Neutrophil (primary cell): ENCODE data around the gene CEP170B.

Source experiments
- H3K27ac ChIP-seq: fragments of 200-600 bp; sonication (generic); 2 replicates; pipeline ENCODE4 v1.5.1; 2016; ENCODE audit warnings: mild to moderate bottlenecking, moderate library complexity
- H3K27me3 ChIP-seq: fragments of 200-600 bp; sonication (generic); 2 replicates; pipeline ENCODE4 v1.6.0; 2016; ENCODE audit warnings: mild to moderate bottlenecking
- H3K36me3 ChIP-seq: fragments of 200-600 bp; sonication (generic); 2 replicates; pipeline ENCODE4 v1.5.1; 2017
- H3K4me1 ChIP-seq, 2 experiments: fragments of 200-600 bp in 1 of 2; sonication (generic) in 1 of 2; 1 replicate in 1 of 2; 2 replicates in 1 of 2; pipeline versions ENCODE4 v1.5.1 to v1.6.1; 2013 to 2016; ENCODE audit warnings: low read depth in 1 of 2, low read length in 1 of 2, mild to moderate bottlenecking in 1 of 2, moderate library complexity in 1 of 2; ENCODE audit not compliant: control insufficient read depth in 1 of 2, insufficient read depth in 1 of 2
- H3K4me3 ChIP-seq, 2 experiments: fragments of 200-600 bp in 1 of 2; sonication (generic) in 1 of 2; 1 replicate in 1 of 2; 2 replicates in 1 of 2; pipeline ENCODE4 v1.5.1; 2013 to 2016; ENCODE audit warnings: low read depth in 1 of 2, low read length in 1 of 2, mild to moderate bottlenecking in 1 of 2, moderate library complexity in 1 of 2
- H3K9me3 ChIP-seq: fragments of 200-600 bp; sonication (generic); 2 replicates; pipeline ENCODE4 v1.5.1; 2016
- TF ChIP-seq, protein P1 (sequence below): fragments of 200-600 bp; sonication (generic); IDR thresholded peaks from 2 replicates; pipeline ENCODE4 v1.5.1; 2016; ENCODE audit warnings: antibody characterized with exemption

The CEP170B gene

DNA sequence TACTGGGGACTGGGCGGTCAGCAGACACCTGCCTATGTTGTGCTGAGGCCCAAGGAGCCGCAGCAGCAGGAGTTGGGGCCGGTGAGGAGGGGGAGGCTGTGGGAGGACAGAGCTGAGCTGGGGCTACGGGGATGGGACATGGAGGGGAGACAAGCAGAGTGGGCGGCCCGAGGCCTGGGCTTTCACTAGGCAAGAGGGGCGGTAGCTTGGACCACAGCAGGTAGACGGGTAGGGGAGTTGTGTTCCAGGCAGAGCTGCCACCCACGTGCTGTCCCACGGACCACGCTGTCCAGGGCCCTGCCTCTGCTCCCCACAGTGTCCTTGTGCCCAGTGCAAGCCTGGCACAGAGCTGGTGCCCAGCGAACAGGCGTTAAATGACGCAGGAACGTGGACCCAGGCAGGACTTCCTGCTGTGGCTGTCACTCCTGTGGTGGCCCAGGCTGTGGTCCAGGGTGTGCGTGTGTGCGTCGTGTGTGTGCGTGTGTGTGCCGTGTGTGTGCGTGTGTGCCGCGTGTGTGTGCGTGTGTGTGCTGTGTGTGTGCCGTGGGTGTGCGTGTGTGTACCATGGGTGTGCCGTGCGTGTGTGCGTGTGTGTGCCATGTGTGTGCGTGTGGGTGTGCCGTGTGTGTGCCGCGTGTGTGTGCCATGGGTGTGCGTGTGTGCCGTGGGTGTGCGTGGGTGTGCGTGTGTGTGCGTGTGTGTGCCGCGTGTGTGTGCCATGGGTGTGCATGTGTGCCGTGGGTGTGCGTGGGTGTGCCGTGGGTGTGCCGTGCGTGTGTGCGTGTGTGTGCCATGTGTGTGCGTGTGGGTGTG is 6.8 kb downstream of the CEP170B start:
- peaks cover 44% of the 10 kb centered on the region for H3K27me3 ChIP-seq
- no peaks in the 10 kb centered on the region for H3K9me3 ChIP-seq
- no peak overlapping the region for H3K27ac ChIP-seq
- H3K4me1 ChIP-seq: no peaks in the 10 kb centered on the region
- TF ChIP-seq, protein P1, sequence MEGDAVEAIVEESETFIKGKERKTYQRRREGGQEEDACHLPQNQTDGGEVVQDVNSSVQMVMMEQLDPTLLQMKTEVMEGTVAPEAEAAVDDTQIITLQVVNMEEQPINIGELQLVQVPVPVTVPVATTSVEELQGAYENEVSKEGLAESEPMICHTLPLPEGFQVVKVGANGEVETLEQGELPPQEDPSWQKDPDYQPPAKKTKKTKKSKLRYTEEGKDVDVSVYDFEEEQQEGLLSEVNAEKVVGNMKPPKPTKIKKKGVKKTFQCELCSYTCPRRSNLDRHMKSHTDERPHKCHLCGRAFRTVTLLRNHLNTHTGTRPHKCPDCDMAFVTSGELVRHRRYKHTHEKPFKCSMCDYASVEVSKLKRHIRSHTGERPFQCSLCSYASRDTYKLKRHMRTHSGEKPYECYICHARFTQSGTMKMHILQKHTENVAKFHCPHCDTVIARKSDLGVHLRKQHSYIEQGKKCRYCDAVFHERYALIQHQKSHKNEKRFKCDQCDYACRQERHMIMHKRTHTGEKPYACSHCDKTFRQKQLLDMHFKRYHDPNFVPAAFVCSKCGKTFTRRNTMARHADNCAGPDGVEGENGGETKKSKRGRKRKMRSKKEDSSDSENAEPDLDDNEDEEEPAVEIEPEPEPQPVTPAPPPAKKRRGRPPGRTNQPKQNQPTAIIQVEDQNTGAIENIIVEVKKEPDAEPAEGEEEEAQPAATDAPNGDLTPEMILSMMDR: no peak
- H3K36me3 ChIP-seq: no peaks in the 10 kb centered on the region
- no peak overlapping the region for H3K4me3 ChIP-seq

DNA sequence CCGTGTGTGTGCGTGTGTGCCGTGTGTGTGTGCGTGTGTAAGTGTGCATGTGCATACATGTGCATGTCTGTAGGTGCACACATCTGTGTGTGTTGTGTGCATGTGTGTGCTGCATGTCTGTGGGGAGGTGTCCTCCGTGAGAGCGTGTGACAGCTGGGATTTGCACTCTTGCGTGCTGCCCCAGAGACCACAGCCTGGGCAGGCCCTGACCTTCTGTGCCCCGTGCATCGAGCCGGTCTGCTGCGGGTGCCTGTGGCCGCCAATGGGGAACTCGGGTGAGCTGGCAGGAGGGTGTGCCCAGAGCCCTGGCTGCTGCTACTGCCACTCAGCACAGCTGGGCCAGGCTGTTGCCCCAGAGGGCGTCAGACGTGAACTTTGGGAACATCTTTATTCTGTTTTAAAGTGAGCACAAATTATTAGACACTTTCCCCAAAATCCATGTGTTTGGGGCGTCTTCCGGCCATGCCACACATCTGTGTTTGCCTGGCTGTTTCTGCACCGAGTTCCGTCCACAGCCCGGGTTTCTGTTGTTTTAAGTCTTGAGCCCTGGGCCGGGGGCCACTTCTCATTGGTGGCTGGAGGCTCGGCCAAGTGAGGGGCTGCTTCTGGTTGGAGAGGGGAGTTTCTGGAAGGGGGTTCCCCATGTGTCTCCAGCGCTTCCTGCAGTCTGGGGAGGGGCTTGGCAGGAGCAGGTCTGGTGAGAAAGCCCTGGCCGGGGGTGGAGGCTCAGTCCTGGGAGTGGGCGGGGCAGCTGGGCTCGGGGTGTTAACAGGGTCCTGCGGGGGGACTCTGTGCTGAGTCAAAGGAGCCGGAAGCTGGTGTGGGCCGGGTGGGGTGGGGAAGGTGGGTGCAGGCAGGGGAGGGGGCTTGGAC is 7.6 kb downstream of the CEP170B start:
- Histone ChIP-seq H3K4me3 (no peak overlapping the region), H3K27me3 (peaks cover 36% of the 10 kb centered on the region), H3K4me1 (no peaks in the 10 kb centered on the region), H3K36me3 (no peaks in the 10 kb centered on the region), H3K9me3 (no peaks in the 10 kb centered on the region), H3K27ac (no peak overlapping the region)
- TF ChIP-seq, protein P1: no peak

DNA sequence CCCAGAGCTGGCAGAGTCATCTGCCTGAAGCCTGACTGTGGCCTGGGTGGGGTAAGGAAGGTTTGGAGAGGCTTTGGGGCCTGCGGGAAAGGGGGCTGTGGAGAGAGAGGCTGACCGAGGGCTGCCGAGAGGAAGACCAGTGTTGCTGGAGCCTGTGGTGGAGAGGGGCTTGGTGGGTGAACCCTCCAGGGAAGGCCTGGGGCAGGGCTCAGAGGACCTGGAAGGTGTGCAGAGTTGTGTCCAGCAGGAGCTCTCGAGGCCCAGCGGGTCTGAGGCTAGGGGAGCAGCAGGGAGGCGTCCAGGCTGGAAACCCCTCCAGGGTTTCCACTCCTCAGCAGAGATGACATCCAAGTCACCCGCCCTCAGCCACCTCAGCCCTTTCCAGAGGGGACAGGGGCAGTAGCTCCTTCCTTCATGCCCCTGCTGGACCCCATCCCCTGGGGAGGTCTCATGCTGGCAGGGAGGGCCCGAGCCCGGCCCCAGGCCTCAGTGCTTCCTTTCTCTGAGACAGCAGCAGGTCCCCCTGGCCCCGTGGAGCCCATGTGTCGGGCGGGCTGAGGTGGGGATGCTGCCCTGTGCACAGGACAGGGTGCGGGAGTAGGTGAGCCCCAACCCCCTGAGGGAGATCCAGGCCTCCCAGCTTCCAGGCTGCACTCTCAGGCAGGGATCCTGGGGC is 8.4 kb downstream of the CEP170B start:
- TF ChIP-seq, protein P1: no peak
- H3K4me1 ChIP-seq: no peaks in the 10 kb centered on the region
- no peaks in the 10 kb centered on the region for H3K36me3 ChIP-seq

DNA sequence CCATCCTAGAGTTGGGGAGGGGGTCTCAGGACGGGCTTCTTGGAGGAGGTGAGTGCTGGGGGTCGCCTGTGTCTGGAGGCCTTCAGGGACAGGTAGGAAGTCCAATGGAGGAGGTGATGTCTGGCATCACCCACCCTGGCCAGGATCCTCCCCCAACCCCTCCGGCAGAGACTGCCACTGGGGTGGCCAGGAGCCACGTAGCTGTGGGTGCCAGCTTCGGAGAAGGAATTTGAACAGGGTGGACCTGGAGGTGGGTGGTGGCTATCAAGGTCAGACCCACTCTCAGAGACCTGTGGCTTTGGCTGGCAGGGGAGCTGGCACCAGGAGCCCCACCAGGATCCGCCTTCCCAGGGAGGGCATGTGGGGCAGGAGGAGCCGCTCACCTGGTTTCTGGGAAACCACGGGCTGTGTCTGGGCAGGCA is 9.1 kb downstream of the CEP170B start:
- TF ChIP-seq, protein P1: no peak
- no peak overlapping the region for H3K4me3 ChIP-seq
- H3K27me3 ChIP-seq: peaks cover 24% of the 10 kb centered on the region
- no peaks in the 10 kb centered on the region for H3K36me3 ChIP-seq
- no peak overlapping the region for H3K27ac ChIP-seq
- H3K9me3 ChIP-seq: no peaks in the 10 kb centered on the region
- H3K4me1 ChIP-seq: no peaks in the 10 kb centered on the region

More for the DNA sequence above, 8.4 kb downstream of the CEP170B start:
- Histone ChIP-seq H3K4me3 (no peak overlapping the region), H3K27me3 (peaks cover 28% of the 10 kb centered on the region), H3K27ac (no peak overlapping the region), H3K9me3 (no peaks in the 10 kb centered on the region)

DNA sequence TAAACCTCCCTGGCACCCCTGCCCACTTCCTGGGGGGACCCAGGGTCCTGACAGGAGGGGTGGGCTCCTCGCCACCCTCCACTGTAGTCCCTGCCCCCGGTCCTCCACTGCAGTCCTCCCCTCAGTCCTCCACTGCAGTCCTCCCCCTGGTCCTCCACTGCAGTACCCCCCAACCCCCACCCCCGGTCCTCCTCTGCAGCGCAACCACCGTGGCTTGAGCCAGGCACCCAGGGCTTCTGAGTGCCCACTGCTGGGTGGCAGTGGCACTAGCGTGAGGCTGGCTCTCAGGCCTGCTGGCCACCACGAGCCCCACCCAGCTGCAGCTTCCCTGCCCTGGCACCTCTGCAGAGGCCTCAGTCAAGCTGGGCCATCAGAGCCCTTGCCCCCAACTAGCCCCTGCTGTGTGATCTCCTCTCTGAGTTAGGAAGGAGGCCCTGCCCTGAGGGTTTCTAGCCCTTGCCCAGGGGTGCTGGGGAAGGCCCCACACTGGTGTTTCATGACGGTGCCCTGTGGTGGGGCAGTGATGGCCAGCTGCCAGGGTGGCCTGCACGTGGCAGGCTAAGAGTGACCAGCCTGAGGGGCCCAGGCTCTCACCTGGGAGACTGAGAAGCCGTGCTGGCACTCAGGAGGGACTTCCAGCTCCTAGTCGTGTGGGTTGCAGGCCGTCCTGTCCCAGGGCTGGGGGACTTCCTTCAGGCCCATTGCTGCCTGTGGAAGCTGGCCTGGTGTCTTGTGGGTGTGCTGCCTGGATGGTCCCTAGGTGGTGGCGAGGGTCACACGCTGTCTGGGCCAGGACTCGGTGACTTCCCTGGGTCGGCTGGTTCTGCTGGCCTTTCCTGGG is 9.7 kb downstream of the CEP170B start:
- Histone ChIP-seq H3K9me3 (no peaks in the 10 kb centered on the region), H3K27me3 (peaks cover 19% of the 10 kb centered on the region), H3K4me3 (no peak overlapping the region), H3K4me1 (no peaks in the 10 kb centered on the region), H3K36me3 (no peaks in the 10 kb centered on the region), H3K27ac (no peak overlapping the region)
- TF ChIP-seq, protein P1: no peak
